Parathyroid adenoma (tissue), 2 donors: ENCODE data around the gene LBP.
"Not testable (repeated sequence)": the region's sequence is repeated elsewhere in the genome, so short reads cannot be mapped to it uniquely, and the experiment has no call there.

ENCODE experiments used
- H2AFZ ChIP-seq: fragments of 300-600 bp; sonication (generic); one replicate; pipeline ENCODE4 v1.7.0; 2017; ENCODE audit warnings: antibody characterized with exemption, mild to moderate bottlenecking
- H3K27ac ChIP-seq: fragments of 300-600 bp; sonication (generic); one replicate; pipeline ENCODE4 v1.7.0; 2017
- H3K27me3 ChIP-seq: fragments of 300-600 bp; sonication (generic); one replicate; pipeline ENCODE4 v1.7.0; 2017; ENCODE audit warnings: low read length; ENCODE audit not compliant: control insufficient read depth, insufficient read depth
- H3K36me3 ChIP-seq: fragments of 300-600 bp; sonication (generic); one replicate; pipeline ENCODE4 v1.7.0; 2017; ENCODE audit warnings: low read length; ENCODE audit not compliant: control insufficient read depth, insufficient read depth
- H3K4me1 ChIP-seq: fragments of 300-600 bp; sonication (generic); one replicate; pipeline ENCODE4 v1.7.0; 2017; ENCODE audit warnings: control low read depth
- H3K4me2 ChIP-seq: fragments of 300-600 bp; sonication (generic); one replicate; pipeline ENCODE4 v1.7.0; 2017; ENCODE audit warnings: low read length
- H3K4me3 ChIP-seq: fragments of 300-600 bp; sonication (generic); one replicate; pipeline ENCODE4 v1.7.0; 2017; ENCODE audit warnings: low read depth, low read length
- H3K79me2 ChIP-seq: fragments of 300-600 bp; sonication (generic); one replicate; pipeline ENCODE4 v1.7.0; 2017; ENCODE audit warnings: control low read depth
- H3K9ac ChIP-seq: fragments of 300-600 bp; sonication (generic); one replicate; pipeline ENCODE4 v1.7.0; 2017; ENCODE audit warnings: mild to moderate bottlenecking
- H3K9me3 ChIP-seq: fragments of 300-600 bp; sonication (generic); one replicate; pipeline ENCODE4 v1.7.0; 2017; ENCODE audit warnings: low read length; ENCODE audit not compliant: control insufficient read depth
- TF ChIP-seq, protein P1 (sequence below): fragments of 300-600 bp; sonication (generic); IDR thresholded peaks from one replicate; pipeline ENCODE4 v1.7.0; 2017; ENCODE audit warnings: antibody characterized with exemption, mild to moderate bottlenecking
- donor health status: primary hyperparathyroidism.

LBP gene

DNA sequence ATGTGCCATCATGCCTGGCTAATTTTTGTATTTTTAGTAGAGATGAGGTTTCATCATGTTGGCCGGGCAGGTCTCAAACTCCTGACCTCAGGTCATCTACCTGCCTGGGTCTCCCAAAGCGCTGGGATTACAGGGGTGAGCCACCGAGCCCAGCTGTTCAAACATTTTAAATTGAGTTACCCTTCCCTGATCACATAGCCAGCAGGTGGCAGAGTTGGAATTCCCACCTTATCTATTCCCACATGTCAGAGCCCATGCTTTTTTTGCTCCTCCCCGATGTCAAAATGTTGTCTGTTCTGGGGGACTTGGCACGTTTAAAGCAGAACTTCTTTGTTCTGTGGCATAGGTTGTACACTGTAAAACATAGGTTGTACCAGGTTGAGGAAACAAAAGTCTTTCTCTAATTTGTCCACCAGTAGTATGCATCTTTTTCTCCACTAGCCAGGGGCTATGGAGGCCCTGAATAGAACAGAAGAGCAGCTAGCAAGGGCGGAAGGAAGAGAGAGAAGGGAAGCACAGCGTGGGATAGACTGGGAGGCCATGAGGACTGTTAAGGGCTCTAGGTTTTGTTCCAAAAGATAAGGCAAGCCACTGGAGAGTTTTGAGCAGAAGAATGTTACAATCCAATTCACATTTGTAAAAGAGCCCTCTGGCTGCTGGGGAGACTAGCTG, 7.3 kb upstream of the LBP start:
- Histone ChIP-seq H2AFZ (no peak overlapping the region), H3K4me3 (no peak overlapping the region), H3K9ac (no peak overlapping the region), H3K27ac (no peak overlapping the region), H3K79me2 (no peaks in the 10 kb centered on the region), H3K4me1 (no peaks in the 10 kb centered on the region), H3K9me3 (no peaks in the 10 kb centered on the region), H3K4me2 (no peak overlapping the region), H3K27me3 (peaks cover 4% of the 10 kb centered on the region), H3K36me3 (no peaks in the 10 kb centered on the region)
- TF ChIP-seq, protein P1, sequence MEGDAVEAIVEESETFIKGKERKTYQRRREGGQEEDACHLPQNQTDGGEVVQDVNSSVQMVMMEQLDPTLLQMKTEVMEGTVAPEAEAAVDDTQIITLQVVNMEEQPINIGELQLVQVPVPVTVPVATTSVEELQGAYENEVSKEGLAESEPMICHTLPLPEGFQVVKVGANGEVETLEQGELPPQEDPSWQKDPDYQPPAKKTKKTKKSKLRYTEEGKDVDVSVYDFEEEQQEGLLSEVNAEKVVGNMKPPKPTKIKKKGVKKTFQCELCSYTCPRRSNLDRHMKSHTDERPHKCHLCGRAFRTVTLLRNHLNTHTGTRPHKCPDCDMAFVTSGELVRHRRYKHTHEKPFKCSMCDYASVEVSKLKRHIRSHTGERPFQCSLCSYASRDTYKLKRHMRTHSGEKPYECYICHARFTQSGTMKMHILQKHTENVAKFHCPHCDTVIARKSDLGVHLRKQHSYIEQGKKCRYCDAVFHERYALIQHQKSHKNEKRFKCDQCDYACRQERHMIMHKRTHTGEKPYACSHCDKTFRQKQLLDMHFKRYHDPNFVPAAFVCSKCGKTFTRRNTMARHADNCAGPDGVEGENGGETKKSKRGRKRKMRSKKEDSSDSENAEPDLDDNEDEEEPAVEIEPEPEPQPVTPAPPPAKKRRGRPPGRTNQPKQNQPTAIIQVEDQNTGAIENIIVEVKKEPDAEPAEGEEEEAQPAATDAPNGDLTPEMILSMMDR, result no peak

DNA sequence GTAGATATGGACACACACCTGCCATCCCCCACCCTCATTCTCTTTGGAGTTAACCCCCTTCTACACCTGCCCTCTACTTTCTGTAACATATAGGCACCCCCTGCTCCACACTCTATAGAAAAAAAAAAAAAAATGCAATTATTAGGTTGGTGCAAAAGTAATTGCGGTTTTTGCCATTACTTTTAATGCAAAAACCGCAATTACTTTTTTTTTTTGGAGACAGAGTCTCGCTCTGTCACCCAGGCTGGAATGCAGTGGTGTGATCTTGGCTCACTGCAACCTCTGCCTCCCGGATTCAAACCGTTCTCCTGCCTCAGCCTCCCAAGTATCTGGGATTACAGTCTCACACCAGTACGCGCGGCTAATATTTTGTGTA, 6.8 kb upstream of the LBP start:
- not testable (repeated sequence) for H3K4me2 ChIP-seq, H3K27me3 ChIP-seq, H3K27ac ChIP-seq, H3K4me3 ChIP-seq, H3K36me3 ChIP-seq, H3K4me1 ChIP-seq, H3K9ac ChIP-seq, H3K79me2 ChIP-seq, H3K9me3 ChIP-seq, H2AFZ ChIP-seq

DNA sequence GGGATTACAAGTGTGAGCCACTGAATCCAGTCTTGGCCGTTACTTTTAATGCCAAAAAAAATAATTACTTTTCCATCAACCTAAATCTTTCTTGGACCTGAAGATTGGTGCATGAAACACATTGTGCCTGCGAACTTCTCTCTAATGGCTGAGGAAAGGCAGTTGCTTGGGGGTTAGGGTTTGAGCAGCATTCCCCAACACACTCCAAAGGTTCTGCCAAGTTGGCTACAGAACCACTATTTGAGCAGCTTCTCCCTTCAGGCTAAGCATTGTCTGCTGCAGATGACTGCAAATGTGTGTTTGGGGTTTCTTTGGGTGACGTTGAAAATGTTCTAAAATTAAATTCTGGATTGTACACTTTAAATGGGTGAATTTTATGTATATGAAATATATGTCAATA, 6.3 kb upstream of the LBP start:
- Histone ChIP-seq H3K4me3 (no peak overlapping the region), H3K27me3 (peaks cover 4% of the 10 kb centered on the region), H3K4me2 (no peak overlapping the region), H3K4me1 (no peaks in the 10 kb centered on the region), H3K79me2 (no peaks in the 10 kb centered on the region), H3K9me3 (no peaks in the 10 kb centered on the region), H2AFZ (no peak overlapping the region), H3K9ac (no peak overlapping the region), H3K27ac (no peak overlapping the region), H3K36me3 (no peaks in the 10 kb centered on the region)
- TF ChIP-seq, protein P1, result no peak

DNA sequence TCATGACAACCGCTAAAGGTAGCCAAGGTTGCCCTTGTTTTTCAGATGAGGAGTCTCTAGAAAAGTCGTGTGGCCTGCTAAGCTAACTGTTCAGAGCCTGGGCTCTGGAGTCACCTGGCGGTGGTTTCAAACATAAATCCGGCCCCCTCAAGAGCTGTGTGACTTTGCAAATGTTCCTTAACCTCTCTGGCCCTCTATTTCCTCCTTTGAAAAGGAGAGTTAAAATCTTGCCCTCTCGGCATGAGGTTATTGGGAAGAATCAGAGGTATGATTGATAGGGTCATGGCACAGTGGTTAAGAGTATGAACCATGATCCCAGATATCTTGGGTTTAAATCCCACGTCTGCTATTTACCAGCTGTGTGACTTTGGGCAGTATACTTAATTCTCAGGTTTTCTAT, 5.6 kb upstream of the LBP start:
- Histone ChIP-seq H3K4me1 (no peaks in the 10 kb centered on the region), H3K4me3 (no peak overlapping the region)

DNA sequence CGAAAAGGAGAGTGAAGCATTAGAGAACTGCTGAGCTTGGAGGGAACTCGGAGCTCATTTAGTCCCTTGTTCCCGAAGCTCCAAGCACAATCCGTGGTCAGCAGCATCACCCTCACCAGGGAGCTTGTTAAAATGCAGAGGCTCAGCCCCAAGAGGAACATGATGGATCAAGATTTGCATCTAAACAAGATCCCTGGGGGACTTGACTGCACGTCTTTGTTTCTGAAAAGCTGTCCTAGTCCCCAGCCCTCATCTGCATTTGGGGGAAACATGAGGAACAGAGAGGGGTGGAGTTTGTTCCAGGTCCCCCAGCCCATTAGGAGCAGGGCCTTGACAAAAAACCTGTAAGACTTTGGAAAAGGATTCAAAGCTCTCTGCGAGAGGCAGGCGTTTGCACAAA, 4.1 kb upstream of the LBP start:
- TF ChIP-seq, protein P1, result no peak

More for the DNA sequence above, 5.6 kb upstream of the LBP start:
- Histone ChIP-seq H3K79me2 (no peaks in the 10 kb centered on the region), H3K9ac (no peak overlapping the region), H3K27ac (no peak overlapping the region), H3K36me3 (no peaks in the 10 kb centered on the region), H2AFZ (no peak overlapping the region), H3K4me2 (no peak overlapping the region), H3K9me3 (no peaks in the 10 kb centered on the region), H3K27me3 (peaks cover 4% of the 10 kb centered on the region)
- TF ChIP-seq, protein P1, result no peak

More for the DNA sequence above, 4.1 kb upstream of the LBP start:
- Histone ChIP-seq H2AFZ (peak overlapping the region; percentile 14), H3K4me2 (no peak overlapping the region), H3K9me3 (no peaks in the 10 kb centered on the region), H3K36me3 (no peaks in the 10 kb centered on the region), H3K4me1 (no peaks in the 10 kb centered on the region), H3K79me2 (no peaks in the 10 kb centered on the region), H3K4me3 (no peak overlapping the region), H3K27me3 (peaks cover 4% of the 10 kb centered on the region), H3K9ac (no peak overlapping the region), H3K27ac (no peak overlapping the region)
